ENCODE measurements around the gene PSMB4.
"Not testable (repeated sequence)": the region's sequence is repeated elsewhere in the genome, so short reads cannot be mapped to it uniquely, and the experiment has no call there.

The PSMB4 gene

GRCh38 chr1:151399324-151400171 is at the start of gene PSMB4:
TSS of gene PSMB4 (plus strand) at chr1:151399573. CDS start at chr1:151399588, 15 bp downstream.
- peak within 1 kb of the TSS; percentile 97 for H3K4me3 ChIP-seq
- no peaks in the 10 kb centered on the region for H3K27me3 ChIP-seq (ENCODE audit: low read depth)
- in situ Hi-C loops (cut with MboI; ENCODE audit: low sequenced_read_pairs) = no loop called here
- H3K36me3 ChIP-seq (replicated peaks) = peaks cover 34% of the 10 kb centered on the region
- peaks cover 7% of the 10 kb centered on the region for H3K4me1 ChIP-seq
- H3K9me3 ChIP-seq = no peaks in the 10 kb centered on the region
- peak; percentile 84 to 89 for DNase-seq (ENCODE audit: low spot score in 2 of 2)

GRCh38 chr1:151350323-151350722 is 49.0 kb upstream of the PSMB4 start:
- Histone ChIP-seq H3K9me3 (peaks cover 12% of the 10 kb centered on the region), H3K4me1 (peaks cover 15% of the 10 kb centered on the region)
- H3K4me3 ChIP-seq; DNase-seq (ENCODE audit: low spot score in 2 of 2); H3K36me3 ChIP-seq (replicated peaks); H3K27me3 ChIP-seq (ENCODE audit: low read depth); in situ Hi-C loops (cut with MboI; ENCODE audit: low sequenced_read_pairs): not testable (repeated sequence)

GRCh38 chr1:151352021-151352718 is 47.2 kb upstream of the PSMB4 start:
- peaks cover 12% of the 10 kb centered on the region for H3K9me3 ChIP-seq
- H3K4me3 ChIP-seq = no peak overlapping the region
- no peaks in the 10 kb centered on the region for H3K27me3 ChIP-seq (ENCODE audit: low read depth)
- in situ Hi-C loops (cut with MboI; ENCODE audit: low sequenced_read_pairs) = no loop called here
- no peaks in the 10 kb centered on the region for H3K36me3 ChIP-seq (replicated peaks)
- peaks cover 7% of the 10 kb centered on the region for H3K4me1 ChIP-seq
- DNase-seq (ENCODE audit: low spot score in 2 of 2) = no peak

GRCh38 chr1:151356696-151357095 is 42.7 kb upstream of the PSMB4 start:
- DNase-seq (ENCODE audit: low spot score in 2 of 2) = no peak
- in situ Hi-C loops (cut with MboI; ENCODE audit: low sequenced_read_pairs) = no loop called here
- peaks cover 7% of the 10 kb centered on the region for H3K9me3 ChIP-seq
- H3K4me3 ChIP-seq = no peak overlapping the region
- H3K4me1 ChIP-seq = no peaks in the 10 kb centered on the region
- H3K36me3 ChIP-seq (replicated peaks) = no peaks in the 10 kb centered on the region
- no peaks in the 10 kb centered on the region for H3K27me3 ChIP-seq (ENCODE audit: low read depth)

GRCh38 chr1:151361883-151362282 is 37.5 kb upstream of the PSMB4 start:
- H3K36me3 ChIP-seq (replicated peaks) = no peaks in the 10 kb centered on the region
- H3K4me1 ChIP-seq = no peaks in the 10 kb centered on the region
- in situ Hi-C loops (cut with MboI; ENCODE audit: low sequenced_read_pairs) = no loop called here
- peaks cover 7% of the 10 kb centered on the region for H3K9me3 ChIP-seq
- no peaks in the 10 kb centered on the region for H3K27me3 ChIP-seq (ENCODE audit: low read depth)
- DNase-seq (ENCODE audit: low spot score in 2 of 2) = no peak
- H3K4me3 ChIP-seq = no peak overlapping the region

GRCh38 chr1:151362308-151363155 is 36.8 kb upstream of the PSMB4 start:
- H3K4me1 ChIP-seq = no peaks in the 10 kb centered on the region
- H3K27me3 ChIP-seq (ENCODE audit: low read depth) = no peaks in the 10 kb centered on the region
- no peaks in the 10 kb centered on the region for H3K36me3 ChIP-seq (replicated peaks)
- in situ Hi-C loops (cut with MboI; ENCODE audit: low sequenced_read_pairs) = no loop called here
- no peak overlapping the region for H3K4me3 ChIP-seq
- H3K9me3 ChIP-seq = peaks cover 7% of the 10 kb centered on the region
- DNase-seq (ENCODE audit: low spot score in 2 of 2) = no peak

GRCh38 chr1:151364996-151365395 is 34.4 kb upstream of the PSMB4 start:
- H3K4me3 ChIP-seq = no peak overlapping the region
- no peaks in the 10 kb centered on the region for H3K4me1 ChIP-seq
- H3K27me3 ChIP-seq (ENCODE audit: low read depth) = no peaks in the 10 kb centered on the region
- no peaks in the 10 kb centered on the region for H3K36me3 ChIP-seq (replicated peaks)
- DNase-seq (ENCODE audit: low spot score in 2 of 2) = no peak
- peaks cover 7% of the 10 kb centered on the region for H3K9me3 ChIP-seq
- in situ Hi-C loops (cut with MboI; ENCODE audit: low sequenced_read_pairs) = no loop called here

GRCh38 chr1:151367658-151368392 is 31.5 kb upstream of the PSMB4 start:
- Histone ChIP-seq H3K36me3 (replicated peaks) (no peaks in the 10 kb centered on the region), H3K4me3 (no peak overlapping the region), H3K9me3 (peaks cover 2% of the 10 kb centered on the region), H3K4me1 (0 out of 2 replicates have a peak, but pooled peaks cover 2% of the 10 kb centered on the region), H3K27me3 (ENCODE audit: low read depth) (no peaks in the 10 kb centered on the region)
- in situ Hi-C loops (cut with MboI; ENCODE audit: low sequenced_read_pairs) = no loop called here
- DNase-seq (ENCODE audit: low spot score in 2 of 2) = peak in 1 of 2 experiments; percentile 1

- in situ Hi-C loops (cut with MboI; ENCODE audit: low sequenced_read_pairs) = no loop called here
- H3K4me3 ChIP-seq = no peak overlapping the region
- DNase-seq (ENCODE audit: low spot score in 2 of 2) = peak in 1 of 2 experiments; percentile 0
Measured at GRCh38 chr1:151368393-151369301, 30.7 kb upstream of the PSMB4 start.

GRCh38 chr1:151369302-151369610 is 30.1 kb upstream of the PSMB4 start:
- no peaks in the 10 kb centered on the region for H3K9me3 ChIP-seq
- in situ Hi-C loops (cut with MboI; ENCODE audit: low sequenced_read_pairs) = no loop called here
- no peak for DNase-seq (ENCODE audit: low spot score in 2 of 2)

More at GRCh38 chr1:151368393-151369301, 30.7 kb upstream of the PSMB4 start:
- Histone ChIP-seq H3K9me3 (no peaks in the 10 kb centered on the region), H3K27me3 (ENCODE audit: low read depth) (no peaks in the 10 kb centered on the region), H3K36me3 (replicated peaks) (no peaks in the 10 kb centered on the region), H3K4me1 (0 out of 2 replicates have a peak, but pooled peaks cover 2% of the 10 kb centered on the region)

GRCh38 chr1:151369621-151370048 is 29.7 kb upstream of the PSMB4 start:
- in situ Hi-C loops (cut with MboI; ENCODE audit: low sequenced_read_pairs) = no loop called here
- no peaks in the 10 kb centered on the region for H3K9me3 ChIP-seq
- H3K4me1 ChIP-seq = 0 out of 2 replicates have a peak, but pooled peaks cover 2% of the 10 kb centered on the region
- H3K4me3 ChIP-seq = no peak overlapping the region
- H3K36me3 ChIP-seq (replicated peaks) = no peaks in the 10 kb centered on the region
- no peaks in the 10 kb centered on the region for H3K27me3 ChIP-seq (ENCODE audit: low read depth)
- DNase-seq (ENCODE audit: low spot score in 2 of 2) = no peak

More at GRCh38 chr1:151369302-151369610, 30.1 kb upstream of the PSMB4 start:
- Histone ChIP-seq H3K4me1 (0 out of 2 replicates have a peak, but pooled peaks cover 2% of the 10 kb centered on the region), H3K27me3 (ENCODE audit: low read depth) (no peaks in the 10 kb centered on the region), H3K36me3 (replicated peaks) (no peaks in the 10 kb centered on the region), H3K4me3 (no peak overlapping the region)

- no peak for DNase-seq (ENCODE audit: low spot score in 2 of 2)
- in situ Hi-C loops (cut with MboI; ENCODE audit: low sequenced_read_pairs) = no loop called here
- Histone ChIP-seq H3K4me1 (0 out of 2 replicates have a peak, but pooled peaks cover 2% of the 10 kb centered on the region), H3K27me3 (ENCODE audit: low read depth) (no peaks in the 10 kb centered on the region), H3K9me3 (no peaks in the 10 kb centered on the region), H3K36me3 (replicated peaks) (no peaks in the 10 kb centered on the region), H3K4me3 (no peak overlapping the region)
Measured at GRCh38 chr1:151370211-151370911, 29.0 kb upstream of the PSMB4 start.

All from HAP-1 (cell line).